ENCODE results near the gene KCNH8. TPM values are rescaled to one million over a fixed set of nuclear protein-coding genes. Genes with fewer than 3 reads are reported as not detected.

KCNH8 gene
- total RNA-seq, 3 donors from 2014 or later = under 0.01 to 4.4 (median 1.3) TPM

DNA sequence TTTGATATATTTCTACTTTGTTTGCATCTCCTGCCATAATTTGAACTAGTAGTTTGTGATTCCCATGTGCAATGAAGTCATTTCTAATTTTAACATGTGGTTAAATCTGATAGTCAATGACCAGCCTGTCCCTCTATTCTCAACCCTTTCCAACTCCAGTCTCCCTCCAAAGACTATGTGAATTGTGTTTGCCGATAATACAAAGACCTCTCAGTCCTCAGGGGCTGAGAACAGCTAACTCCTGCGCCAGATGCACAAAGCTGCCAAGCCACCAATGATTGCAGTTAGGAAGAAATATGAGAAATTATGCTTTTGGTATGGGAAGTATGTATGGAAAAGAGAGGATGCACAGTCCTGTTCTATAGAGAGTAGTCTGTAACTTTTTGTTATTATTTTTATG is 54.0 kb downstream of the KCNH8 start:
- Histone ChIP-seq H3K27me3 (no peaks in the 10 kb centered on the region), H3K36me3 (no peaks in the 10 kb centered on the region), H3K4me1 (no peaks in the 10 kb centered on the region), H3K9me3 (no peaks in the 10 kb centered on the region), H3K27ac (no peak overlapping the region), H3K4me3 (no peak overlapping the region)
- TF ChIP-seq POLR2AphosphoS5 (IDR thresholded peaks at IDR 0.05) = no peak
- TF ChIP-seq, protein P1, sequence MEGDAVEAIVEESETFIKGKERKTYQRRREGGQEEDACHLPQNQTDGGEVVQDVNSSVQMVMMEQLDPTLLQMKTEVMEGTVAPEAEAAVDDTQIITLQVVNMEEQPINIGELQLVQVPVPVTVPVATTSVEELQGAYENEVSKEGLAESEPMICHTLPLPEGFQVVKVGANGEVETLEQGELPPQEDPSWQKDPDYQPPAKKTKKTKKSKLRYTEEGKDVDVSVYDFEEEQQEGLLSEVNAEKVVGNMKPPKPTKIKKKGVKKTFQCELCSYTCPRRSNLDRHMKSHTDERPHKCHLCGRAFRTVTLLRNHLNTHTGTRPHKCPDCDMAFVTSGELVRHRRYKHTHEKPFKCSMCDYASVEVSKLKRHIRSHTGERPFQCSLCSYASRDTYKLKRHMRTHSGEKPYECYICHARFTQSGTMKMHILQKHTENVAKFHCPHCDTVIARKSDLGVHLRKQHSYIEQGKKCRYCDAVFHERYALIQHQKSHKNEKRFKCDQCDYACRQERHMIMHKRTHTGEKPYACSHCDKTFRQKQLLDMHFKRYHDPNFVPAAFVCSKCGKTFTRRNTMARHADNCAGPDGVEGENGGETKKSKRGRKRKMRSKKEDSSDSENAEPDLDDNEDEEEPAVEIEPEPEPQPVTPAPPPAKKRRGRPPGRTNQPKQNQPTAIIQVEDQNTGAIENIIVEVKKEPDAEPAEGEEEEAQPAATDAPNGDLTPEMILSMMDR (IDR thresholded peaks at IDR 0.05) = no peak
- TF ChIP-seq POLR2A (IDR thresholded peaks at IDR 0.05) = no peak
- DNase-seq (ENCODE audit: low spot score in 2 of 2) = no peak
- intact Hi-C loops (cut with DNase I; ENCODE audit: low total_unique reads) = no loop called here

GRCh38 chr3:19202754-19203153 is 54.4 kb downstream of the KCNH8 start:
- DNase-seq (ENCODE audit: low spot score in 2 of 2) = no peak
- no peaks in the 10 kb centered on the region for H3K36me3 ChIP-seq
- no peak overlapping the region for H3K27ac ChIP-seq
- intact Hi-C loops (cut with DNase I; ENCODE audit: low total_unique reads) = no loop called here
- H3K4me3 ChIP-seq = no peak overlapping the region
- no peaks in the 10 kb centered on the region for H3K27me3 ChIP-seq
- no peaks in the 10 kb centered on the region for H3K4me1 ChIP-seq
- H3K9me3 ChIP-seq = no peaks in the 10 kb centered on the region
- no peak for TF ChIP-seq POLR2AphosphoS5 (IDR thresholded peaks at IDR 0.05)
- TF ChIP-seq, protein P1 (IDR thresholded peaks at IDR 0.05) = no peak
- no peak for TF ChIP-seq POLR2A (IDR thresholded peaks at IDR 0.05)

- Histone ChIP-seq H3K4me3 (no peak overlapping the region), H3K4me1 (no peaks in the 10 kb centered on the region), H3K9me3 (no peaks in the 10 kb centered on the region), H3K27ac (no peak overlapping the region), H3K27me3 (no peaks in the 10 kb centered on the region), H3K36me3 (no peaks in the 10 kb centered on the region)
- no peak for DNase-seq (ENCODE audit: low spot score in 2 of 2)
- TF ChIP-seq, protein P1 (IDR thresholded peaks at IDR 0.05) = no peak
- TF ChIP-seq POLR2AphosphoS5 (IDR thresholded peaks at IDR 0.05) (no peak), POLR2A (IDR thresholded peaks at IDR 0.05) (no peak)
- intact Hi-C loops (cut with DNase I; ENCODE audit: low total_unique reads) = no loop called here
Observed at GRCh38 chr3:19206540-19206939, 58.2 kb downstream of the KCNH8 start.

GRCh38 chr3:19213603-19214220 is 65.4 kb downstream of the KCNH8 start:
- Histone ChIP-seq H3K27me3 (no peaks in the 10 kb centered on the region), H3K27ac (no peak overlapping the region), H3K36me3 (no peaks in the 10 kb centered on the region), H3K4me1 (no peaks in the 10 kb centered on the region), H3K9me3 (no peaks in the 10 kb centered on the region), H3K4me3 (no peak overlapping the region)
- intact Hi-C loops (cut with DNase I; ENCODE audit: low total_unique reads) = no loop called here
- TF ChIP-seq POLR2A (IDR thresholded peaks at IDR 0.05) (no peak), POLR2AphosphoS5 (IDR thresholded peaks at IDR 0.05) (no peak)
- TF ChIP-seq, protein P1 (IDR thresholded peaks at IDR 0.05) = no peak
- no peak for DNase-seq (ENCODE audit: low spot score in 2 of 2)

DNA sequence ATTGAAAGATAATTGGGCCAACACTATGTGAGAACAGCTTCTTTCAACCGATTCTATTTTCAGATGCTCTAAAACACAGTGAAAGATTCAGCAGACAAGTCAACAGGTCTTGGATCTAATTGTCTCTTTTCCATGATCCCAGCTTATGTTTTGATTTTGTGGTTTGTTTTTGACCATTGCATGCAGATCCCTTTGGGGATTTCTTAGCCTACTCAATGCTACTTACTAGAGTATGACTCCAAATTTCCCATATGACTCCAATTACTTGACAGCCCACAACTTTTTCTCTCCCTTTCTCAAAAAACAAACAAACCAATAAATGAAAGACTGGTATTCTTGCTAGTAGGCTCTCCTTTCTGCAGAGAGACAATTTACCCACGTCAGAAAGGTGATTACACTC is 67.1 kb downstream of the KCNH8 start:
- intact Hi-C loops (cut with DNase I; ENCODE audit: low total_unique reads) = no loop called here
- no peak for TF ChIP-seq POLR2A (IDR thresholded peaks at IDR 0.05)
- TF ChIP-seq POLR2AphosphoS5 (IDR thresholded peaks at IDR 0.05) = no peak
- TF ChIP-seq, protein P1 (IDR thresholded peaks at IDR 0.05) = no peak
- Histone ChIP-seq H3K36me3 (no peaks in the 10 kb centered on the region), H3K27ac (no peak overlapping the region), H3K4me1 (no peaks in the 10 kb centered on the region), H3K27me3 (no peaks in the 10 kb centered on the region), H3K4me3 (no peak overlapping the region), H3K9me3 (no peaks in the 10 kb centered on the region)
- no peak for DNase-seq (ENCODE audit: low spot score in 2 of 2)
